ENCODE measurements around the gene TNPO1.

The TNPO1 gene

GRCh38 chr5:72860499-72860898, 44.0 kb downstream of the TNPO1 start:
- DNase-seq (ENCODE audit: low spot score): no peak
- Histone ChIP-seq H3K4ac (ENCODE audit: low read length) (no peak overlapping the region), H3K14ac (ENCODE audit: low read length) (no peak overlapping the region), H4K91ac (ENCODE audit: low read depth, low read length, poor library complexity) (no peak overlapping the region), H3K4me2 (ENCODE audit: insufficient read depth, low read length, poor library complexity, severe bottlenecking) (no peak overlapping the region), H2AFZ (ENCODE audit: low read length) (no peak overlapping the region), H3K79me1 (ENCODE audit: low read depth, low read length) (peaks cover 3% of the 10 kb centered on the region), H2AK5ac (ENCODE audit: low read depth, low read length) (no peak overlapping the region), H3K36me3 (replicated peaks in 1 of 2; ENCODE audit: control insufficient read depth in 2 of 2, insufficient read depth in 2 of 2, low read length in 2 of 2) (peaks cover 15 to 98% of the 10 kb centered on the region in 2 donors), H3K9me3 (replicated peaks in 1 of 2; ENCODE audit: control insufficient read depth in 2 of 2, insufficient read depth in 1 of 2, low read depth in 1 of 2, low read length in 2 of 2) (peaks cover 0 to 4% of the 10 kb centered on the region in 2 donors), H3K27me3 (ENCODE audit: control insufficient read depth in 3 of 3, insufficient read depth in 3 of 3, low read depth in 1 of 3, low read length in 3 of 3) (no peaks in the 10 kb centered on the region), H3K9ac (ENCODE audit: low read depth, low read length, poor library complexity) (no peak overlapping the region), H2BK12ac (ENCODE audit: low read length) (no peak overlapping the region), H2BK15ac (ENCODE audit: low read length) (no peak overlapping the region), H2BK120ac (ENCODE audit: low read depth, low read length) (no peak overlapping the region), H3K18ac (ENCODE audit: low read length) (no peak overlapping the region), H3K27ac (replicated peaks; ENCODE audit: low read length) (no peak overlapping the region), H2BK5ac (ENCODE audit: low read length) (no peak overlapping the region), H3K4me1 (ENCODE audit: control insufficient read depth in 2 of 2, insufficient read depth in 1 of 2, low read depth in 1 of 2, low read length in 2 of 2) (no peaks in the 10 kb centered on the region), H3K4me3 (ENCODE audit: low read length in 2 of 2) (no peak overlapping the region), H3K23ac (ENCODE audit: low read depth, low read length, poor library complexity) (no peak overlapping the region), H4K8ac (ENCODE audit: low read depth, low read length) (no peak overlapping the region)
- WGBS, 2 donors (ENCODE audit: extremely low coverage in 2 of 2, insufficient read length in 2 of 2, insufficient replicate concordance in 1 of 2): no CpG with 5 or more reads among the region's 4 CpGs

DNA sequence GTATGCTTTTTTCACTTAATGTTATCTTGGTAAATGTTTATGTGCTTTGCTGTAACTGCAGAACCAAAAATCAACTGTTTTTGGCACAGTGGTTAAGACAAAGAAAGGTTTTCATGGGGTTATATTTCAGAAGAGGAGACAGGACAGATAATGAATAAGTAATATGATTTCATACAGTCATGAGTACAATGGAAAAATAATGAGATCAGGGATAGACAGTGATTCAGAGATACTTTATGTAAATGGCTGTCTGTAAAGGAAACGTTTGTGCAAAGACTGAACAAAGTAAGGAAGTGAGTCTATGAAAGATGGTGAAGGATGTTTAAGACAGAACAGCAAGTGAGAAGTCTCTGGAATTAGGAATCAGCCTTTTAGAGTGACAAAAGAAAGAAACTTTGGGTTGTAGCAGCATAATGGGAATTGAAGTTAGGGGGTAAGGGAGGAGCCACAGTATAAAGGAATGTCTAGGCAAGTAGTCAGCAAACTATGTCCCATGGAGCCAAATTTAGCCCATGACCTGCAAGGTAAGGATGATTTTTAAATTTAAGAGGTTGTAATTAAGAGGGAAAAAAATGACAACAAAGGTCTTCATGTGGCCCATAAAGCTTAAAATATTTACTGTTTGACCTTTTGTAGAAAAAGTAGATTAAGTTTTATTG, 55.0 kb downstream of the TNPO1 start:
- no peak overlapping the region for H2AK5ac ChIP-seq (ENCODE audit: low read depth, low read length)
- H3K4me3 ChIP-seq (ENCODE audit: low read length in 2 of 2): no peak overlapping the region
- H3K79me1 ChIP-seq (ENCODE audit: low read depth, low read length): peaks cover 2% of the 10 kb centered on the region
- H2BK5ac ChIP-seq (ENCODE audit: low read length): no peak overlapping the region
- no peak overlapping the region for H4K8ac ChIP-seq (ENCODE audit: low read depth, low read length)
- H3K14ac ChIP-seq (ENCODE audit: low read length): no peak overlapping the region
- no peaks in the 10 kb centered on the region for H3K4me1 ChIP-seq (ENCODE audit: control insufficient read depth in 2 of 2, insufficient read depth in 1 of 2, low read depth in 1 of 2, low read length in 2 of 2)
- H2AFZ ChIP-seq (ENCODE audit: low read length): no peak overlapping the region
- H3K27ac ChIP-seq (replicated peaks; ENCODE audit: low read length): no peak overlapping the region
- H3K9me3 ChIP-seq (replicated peaks in 1 of 2; ENCODE audit: control insufficient read depth in 2 of 2, insufficient read depth in 1 of 2, low read depth in 1 of 2, low read length in 2 of 2): peaks cover 0 to 3% of the 10 kb centered on the region in 2 donors
- H3K18ac ChIP-seq (ENCODE audit: low read length): no peak overlapping the region
- H2BK15ac ChIP-seq (ENCODE audit: low read length): no peak overlapping the region
- peaks cover 6 to 96% of the 10 kb centered on the region in 2 donors for H3K36me3 ChIP-seq (replicated peaks in 1 of 2; ENCODE audit: control insufficient read depth in 2 of 2, insufficient read depth in 2 of 2, low read length in 2 of 2)
- no peak overlapping the region for H3K23ac ChIP-seq (ENCODE audit: low read depth, low read length, poor library complexity)
- no peaks in the 10 kb centered on the region for H3K27me3 ChIP-seq (ENCODE audit: control insufficient read depth in 3 of 3, insufficient read depth in 3 of 3, low read depth in 1 of 3, low read length in 3 of 3)
- no peak overlapping the region for H3K4ac ChIP-seq (ENCODE audit: low read length)
- WGBS, 2 donors (ENCODE audit: extremely low coverage in 2 of 2, insufficient read length in 2 of 2, insufficient replicate concordance in 1 of 2): no CpG with 5 or more reads among the region's 1 CpG
- H3K4me2 ChIP-seq (ENCODE audit: insufficient read depth, low read length, poor library complexity, severe bottlenecking): no peak overlapping the region
- H3K9ac ChIP-seq (ENCODE audit: low read depth, low read length, poor library complexity): no peak overlapping the region
- no peak overlapping the region for H2BK12ac ChIP-seq (ENCODE audit: low read length)
- H4K91ac ChIP-seq (ENCODE audit: low read depth, low read length, poor library complexity): no peak overlapping the region
- H2BK120ac ChIP-seq (ENCODE audit: low read depth, low read length): no peak overlapping the region
- no peak for DNase-seq (ENCODE audit: low spot score)

DNA sequence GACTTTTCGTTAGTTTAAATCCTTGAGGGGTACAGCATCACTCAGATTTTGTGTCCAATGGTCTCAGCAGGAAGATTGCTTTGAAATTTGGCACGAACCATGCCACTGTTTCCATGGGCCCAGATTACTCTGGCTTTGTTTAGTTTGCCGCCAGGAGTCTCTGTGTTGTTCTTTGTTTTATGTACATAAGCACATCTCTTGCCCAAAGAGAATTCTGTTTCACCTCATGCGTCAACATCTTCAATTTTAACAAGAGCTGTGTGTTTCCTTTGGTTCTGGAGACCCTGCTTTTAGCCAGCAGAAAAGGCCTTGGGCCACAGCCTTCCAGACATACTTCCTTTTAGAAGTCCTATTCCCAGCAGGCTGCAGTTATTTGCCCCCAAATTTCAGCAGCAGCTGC, 62.4 kb downstream of the TNPO1 start:
- Histone ChIP-seq H3K4me3 (ENCODE audit: low read length in 2 of 2) (no peak overlapping the region), H3K36me3 (replicated peaks in 1 of 2; ENCODE audit: control insufficient read depth in 2 of 2, insufficient read depth in 2 of 2, low read length in 2 of 2) (peaks cover 10 to 98% of the 10 kb centered on the region in 2 donors), H3K23ac (ENCODE audit: low read depth, low read length, poor library complexity) (no peak overlapping the region), H2BK15ac (ENCODE audit: low read length) (no peak overlapping the region), H4K8ac (ENCODE audit: low read depth, low read length) (no peak overlapping the region), H3K18ac (ENCODE audit: low read length) (no peak overlapping the region), H3K9ac (ENCODE audit: low read depth, low read length, poor library complexity) (no peak overlapping the region), H2AK5ac (ENCODE audit: low read depth, low read length) (no peak overlapping the region), H2AFZ (ENCODE audit: low read length) (no peak overlapping the region), H3K9me3 (replicated peaks in 1 of 2; ENCODE audit: control insufficient read depth in 2 of 2, insufficient read depth in 1 of 2, low read depth in 1 of 2, low read length in 2 of 2) (no peaks in the 10 kb centered on the region), H3K27me3 (ENCODE audit: control insufficient read depth in 3 of 3, insufficient read depth in 3 of 3, low read depth in 1 of 3, low read length in 3 of 3) (no peaks in the 10 kb centered on the region), H2BK120ac (ENCODE audit: low read depth, low read length) (no peak overlapping the region), H3K4me1 (ENCODE audit: control insufficient read depth in 2 of 2, insufficient read depth in 1 of 2, low read depth in 1 of 2, low read length in 2 of 2) (no peaks in the 10 kb centered on the region), H2BK12ac (ENCODE audit: low read length) (no peak overlapping the region), H3K27ac (replicated peaks; ENCODE audit: low read length) (no peak overlapping the region), H2BK5ac (ENCODE audit: low read length) (no peak overlapping the region), H3K4ac (ENCODE audit: low read length) (no peak overlapping the region), H4K91ac (ENCODE audit: low read depth, low read length, poor library complexity) (no peak overlapping the region), H3K14ac (ENCODE audit: low read length) (no peak overlapping the region), H3K79me1 (ENCODE audit: low read depth, low read length) (peaks cover 2% of the 10 kb centered on the region), H3K4me2 (ENCODE audit: insufficient read depth, low read length, poor library complexity, severe bottlenecking) (no peak overlapping the region)
- DNase-seq (ENCODE audit: low spot score): no peak
- WGBS, 2 donors (ENCODE audit: extremely low coverage in 2 of 2, insufficient read length in 2 of 2, insufficient replicate concordance in 1 of 2): no CpG with 5 or more reads among the region's 4 CpGs

DNA sequence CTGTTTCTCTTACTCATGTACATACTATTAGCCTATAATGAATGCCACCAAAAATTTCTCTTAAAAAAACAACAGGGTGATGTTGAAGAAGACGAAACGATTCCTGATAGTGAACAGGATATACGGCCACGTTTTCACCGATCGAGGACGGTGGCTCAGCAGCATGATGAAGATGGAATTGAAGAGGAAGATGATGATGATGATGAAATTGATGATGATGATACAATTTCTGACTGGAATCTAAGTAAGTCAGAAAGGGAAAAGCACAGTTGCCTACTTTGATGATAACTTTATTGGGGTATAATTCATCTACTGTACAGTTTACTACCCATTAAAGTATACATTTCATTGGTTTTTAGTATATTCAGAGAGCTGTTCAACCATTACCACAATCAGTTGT, 66.5 kb downstream of the TNPO1 start:
- WGBS, 2 donors (ENCODE audit: extremely low coverage in 2 of 2, insufficient read length in 2 of 2, insufficient replicate concordance in 1 of 2): no CpG with 5 or more reads among the region's 7 CpGs
- Histone ChIP-seq H2BK120ac (ENCODE audit: low read depth, low read length) (no peak overlapping the region), H3K4ac (ENCODE audit: low read length) (no peak overlapping the region), H3K79me1 (ENCODE audit: low read depth, low read length) (peaks cover 3% of the 10 kb centered on the region), H2AFZ (ENCODE audit: low read length) (no peak overlapping the region), H3K9ac (ENCODE audit: low read depth, low read length, poor library complexity) (no peak overlapping the region), H3K27me3 (ENCODE audit: control insufficient read depth in 3 of 3, insufficient read depth in 3 of 3, low read depth in 1 of 3, low read length in 3 of 3) (no peaks in the 10 kb centered on the region), H3K4me3 (ENCODE audit: low read length in 2 of 2) (no peak overlapping the region), H2BK5ac (ENCODE audit: low read length) (no peak overlapping the region), H3K9me3 (replicated peaks in 1 of 2; ENCODE audit: control insufficient read depth in 2 of 2, insufficient read depth in 1 of 2, low read depth in 1 of 2, low read length in 2 of 2) (no peaks in the 10 kb centered on the region), H3K4me1 (ENCODE audit: control insufficient read depth in 2 of 2, insufficient read depth in 1 of 2, low read depth in 1 of 2, low read length in 2 of 2) (no peaks in the 10 kb centered on the region), H3K14ac (ENCODE audit: low read length) (no peak overlapping the region), H3K4me2 (ENCODE audit: insufficient read depth, low read length, poor library complexity, severe bottlenecking) (no peak overlapping the region), H3K27ac (replicated peaks; ENCODE audit: low read length) (no peak overlapping the region), H2AK5ac (ENCODE audit: low read depth, low read length) (no peak overlapping the region), H2BK12ac (ENCODE audit: low read length) (no peak overlapping the region), H4K8ac (ENCODE audit: low read depth, low read length) (no peak overlapping the region), H3K18ac (ENCODE audit: low read length) (no peak overlapping the region), H3K23ac (ENCODE audit: low read depth, low read length, poor library complexity) (no peak overlapping the region), H4K91ac (ENCODE audit: low read depth, low read length, poor library complexity) (no peak overlapping the region), H2BK15ac (ENCODE audit: low read length) (no peak overlapping the region), H3K36me3 (replicated peaks in 1 of 2; ENCODE audit: control insufficient read depth in 2 of 2, insufficient read depth in 2 of 2, low read length in 2 of 2) (peaks cover 19 to 100% of the 10 kb centered on the region in 2 donors)
- DNase-seq (ENCODE audit: low spot score): no peak

Measured in neuronal stem cell (in vitro differentiated cells).